ENCODE measurements around the gene FHOD3. TPM values are rescaled to one million over a fixed set of nuclear protein-coding genes. Genes with fewer than 3 reads are reported as not detected.

Gene FHOD3
- not detected for total RNA-seq

DNA sequence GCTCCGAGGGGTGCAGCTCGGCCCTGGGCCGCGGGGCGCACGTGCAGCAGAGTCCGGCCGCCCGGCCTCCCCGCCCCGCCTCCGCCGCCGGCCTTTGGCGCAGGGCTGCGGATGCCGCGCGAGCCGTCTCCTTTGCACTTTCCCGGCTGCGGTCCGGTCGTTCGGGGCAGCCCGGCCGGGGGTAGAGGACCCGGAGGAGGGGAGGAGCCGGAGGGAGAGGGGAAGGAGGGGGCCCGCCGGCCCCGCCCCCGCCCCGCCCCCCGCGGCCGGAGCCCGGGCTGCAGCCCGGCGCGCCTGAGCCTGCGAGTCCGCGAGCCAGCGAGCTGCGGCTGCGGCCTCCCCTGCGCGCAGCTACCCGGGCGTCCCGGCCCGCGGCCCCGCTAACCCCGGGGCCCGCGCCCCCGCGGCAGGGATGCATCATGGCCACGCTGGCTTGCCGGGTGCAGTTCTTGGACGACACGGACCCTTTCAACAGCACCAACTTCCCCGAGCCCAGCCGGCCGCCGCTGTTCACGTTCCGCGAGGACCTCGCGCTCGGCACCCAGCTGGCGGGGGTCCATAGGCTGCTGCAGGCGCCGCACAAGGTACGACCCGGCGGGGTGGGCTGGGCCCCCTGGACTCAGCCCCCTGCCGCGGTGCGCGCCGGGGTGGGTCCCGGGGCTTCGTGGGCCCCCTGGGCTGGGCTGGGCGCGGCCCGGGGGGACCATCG lies at the start of gene FHOD3:
FHOD3 (plus strand) TSS at position 297 of the 709 bp plus-strand sequence; CDS start at position 420, 123 bp downstream.

GRCh38 chr18:36828630-36829361 lies 531.3 kb downstream of the FHOD3 start, which contains the start of the genes KIAA1328 and TPGS2:
KIAA1328 (plus strand) TSS chr18:36829127; CDS start chr18:36829139, 12 bp downstream.
TPGS2 (minus strand) TSS chr18:36829002; CDS start chr18:36828767, 235 bp downstream.

Other genes starting within 250 kb of the FHOD3 start
- 10 to 100 TPM; 29.2 to 29.9 TPM for gene RPRD1A, start 230.2 kb upstream of the FHOD3 start, total RNA-seq
- 10 to 100 TPM; 19.9 to 20.4 TPM for gene SLC39A6, start 168.4 kb upstream of the FHOD3 start, total RNA-seq
- gene ELP2, start 167.8 kb upstream of the FHOD3 start, total RNA-seq: 10 to 100 TPM; 66.2 to 68.1 TPM
- gene MOCOS, start 110.2 kb upstream of the FHOD3 start, total RNA-seq: under 1 TPM in 1 of 2 experiments, not detected in 1; 0.18 TPM